Erythroblast (primary cell): ENCODE data around the gene LLGL2.
A peak's percentile ranks its signal among the peaks of the same experiment; 100 is the strongest.

Experiments
- DNase-seq, 2 experiments: peaks; one replicate each; lab custom pipeline; 2025; lab: John Stamatoyannopoulos, UW
- GATA1 ChIP-seq: IDR thresholded peaks from 2 replicates; pipeline ENCODE4 v1.6.1; 2011; ENCODE audit warnings: low read depth, mild to moderate bottlenecking, control low read depth, low read length, moderate library complexity
- POLR2A ChIP-seq: IDR thresholded peaks from 2 replicates; pipeline ENCODE4 v1.6.1; 2011; ENCODE audit warnings: mild to moderate bottlenecking, low read length

LLGL2 gene

DNA sequence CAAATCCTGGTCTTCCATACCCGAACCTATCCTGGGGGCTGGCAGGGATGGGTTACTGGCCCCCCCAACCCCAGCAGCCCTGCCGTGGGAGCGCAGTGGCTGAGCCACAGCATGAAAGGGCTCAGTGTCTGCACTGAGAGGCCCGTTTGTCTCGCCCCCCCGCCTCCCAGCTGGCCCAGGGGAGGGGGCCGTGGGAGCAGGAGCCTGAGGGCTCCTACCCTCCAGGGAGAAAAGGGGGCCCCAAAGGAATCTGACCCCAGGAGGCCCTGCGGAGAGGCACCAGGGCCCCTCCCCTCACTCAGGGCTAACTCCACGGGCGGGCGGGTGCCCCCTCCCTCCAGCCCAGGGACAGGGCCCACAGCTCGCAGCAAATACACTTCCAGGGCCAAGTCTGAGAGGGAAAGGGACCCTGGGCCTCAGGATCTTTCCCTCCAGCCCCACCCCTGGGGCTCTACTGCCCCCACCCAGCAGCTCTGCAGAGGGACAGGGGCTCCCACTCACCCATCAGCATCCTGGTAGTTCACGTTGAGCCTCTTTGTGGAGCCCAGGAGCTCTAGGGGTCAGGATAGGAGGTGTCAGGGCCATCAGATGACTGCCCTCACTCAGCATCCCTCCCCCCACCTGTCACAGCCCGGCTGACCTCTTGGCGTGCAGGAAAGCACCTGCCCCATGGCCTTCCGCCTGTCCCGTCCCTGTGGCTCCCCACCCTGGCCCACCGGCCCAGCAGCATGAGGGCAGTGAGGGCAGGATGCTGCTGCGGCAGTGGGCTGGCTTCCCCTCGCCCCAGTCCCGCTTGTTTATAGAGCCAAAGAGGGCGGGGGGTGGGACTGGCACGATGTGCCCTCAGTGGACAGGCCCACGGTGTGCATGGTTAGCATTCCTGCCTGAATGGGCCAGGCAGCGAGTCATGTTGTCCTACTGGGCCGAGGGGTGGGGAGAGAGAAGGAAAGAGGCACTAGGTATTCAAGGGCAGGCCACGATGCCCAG is 17.5 kb upstream of the LLGL2 start:
- no peak for DNase-seq
- TF ChIP-seq GATA1, result no peak
- TF ChIP-seq POLR2A, result no peak

DNA sequence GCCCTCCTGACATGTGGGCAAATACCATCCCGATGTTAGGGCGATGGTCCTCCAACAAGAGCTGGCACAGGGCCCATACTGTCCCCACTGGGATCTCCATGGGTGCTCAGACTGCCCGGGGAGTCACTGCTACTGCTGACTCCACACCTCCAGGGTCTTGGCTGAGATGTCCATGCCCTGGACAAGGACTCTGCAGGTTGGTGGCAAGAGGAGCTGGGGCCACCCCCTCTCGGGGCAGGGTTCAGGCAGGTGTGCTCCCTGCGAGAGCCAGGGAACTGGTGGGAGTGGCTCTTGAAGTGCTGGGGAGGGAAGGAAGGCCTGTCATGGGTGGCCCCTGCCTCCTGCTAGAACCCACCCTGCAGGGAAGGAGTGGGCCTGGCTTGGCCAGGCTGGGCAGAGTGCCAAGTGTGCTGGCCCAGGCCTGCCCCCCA is 16.6 kb upstream of the LLGL2 start:
- DNase-seq, result no peak

DNA sequence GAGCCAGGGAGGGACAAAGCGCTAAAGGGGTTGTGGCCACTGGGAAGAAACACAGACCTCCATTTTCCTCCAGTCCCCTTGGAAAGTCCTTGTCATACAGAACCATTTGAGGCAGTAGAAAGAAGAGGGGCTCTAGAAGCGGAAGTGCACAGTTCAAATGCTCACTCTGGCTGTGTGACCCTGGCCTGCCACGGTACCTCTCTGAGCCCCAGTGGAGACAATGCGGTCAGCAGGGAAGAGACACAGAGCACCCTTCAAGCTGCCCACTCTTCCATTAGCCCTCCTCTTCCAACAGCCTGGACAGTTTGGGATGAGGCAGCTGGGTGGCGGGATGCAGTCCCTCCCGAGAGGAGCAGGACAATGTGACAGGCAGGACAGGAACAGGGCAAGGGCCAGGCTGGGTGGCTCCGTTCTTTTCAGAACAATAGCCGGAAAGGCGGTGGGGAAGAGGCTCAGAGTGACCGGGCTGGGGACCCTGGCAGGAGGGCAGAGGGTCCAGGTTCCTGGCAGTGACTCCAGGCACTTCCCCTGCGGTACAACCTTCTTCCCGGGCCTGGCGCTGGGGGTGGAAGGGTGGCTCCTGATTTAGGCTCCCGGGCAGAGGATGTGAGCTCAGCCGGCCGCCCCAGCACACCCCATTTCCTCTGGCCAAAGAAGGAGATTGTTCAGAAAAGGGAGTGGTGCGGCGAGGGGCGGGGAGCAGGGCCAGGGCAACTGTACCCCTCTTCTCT is 15.8 kb upstream of the LLGL2 start:
- no peak for DNase-seq
- TF ChIP-seq POLR2A, result no peak
- TF ChIP-seq GATA1, result no peak

More for the DNA sequence above, 16.6 kb upstream of the LLGL2 start:
- TF ChIP-seq POLR2A (no peak), GATA1 (no peak)

DNA sequence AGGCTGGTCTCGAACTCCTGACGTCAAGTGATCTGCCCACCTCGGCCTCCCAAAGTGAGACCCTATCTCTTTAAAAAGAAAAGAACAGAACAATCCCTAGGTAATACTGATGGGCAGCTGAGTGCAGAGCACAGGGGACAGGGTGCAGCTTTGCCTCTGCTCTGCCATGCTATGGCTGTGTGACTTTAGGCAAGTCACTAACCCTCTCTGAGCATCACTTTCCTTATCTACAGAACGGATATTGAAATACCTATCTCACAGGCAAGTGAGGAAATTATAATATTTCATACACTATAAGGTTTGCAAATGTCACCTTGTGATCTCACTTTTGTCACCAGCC is 14.3 kb upstream of the LLGL2 start:
- no peak for TF ChIP-seq POLR2A
- TF ChIP-seq GATA1, result no peak
- DNase-seq, result no peak

DNA sequence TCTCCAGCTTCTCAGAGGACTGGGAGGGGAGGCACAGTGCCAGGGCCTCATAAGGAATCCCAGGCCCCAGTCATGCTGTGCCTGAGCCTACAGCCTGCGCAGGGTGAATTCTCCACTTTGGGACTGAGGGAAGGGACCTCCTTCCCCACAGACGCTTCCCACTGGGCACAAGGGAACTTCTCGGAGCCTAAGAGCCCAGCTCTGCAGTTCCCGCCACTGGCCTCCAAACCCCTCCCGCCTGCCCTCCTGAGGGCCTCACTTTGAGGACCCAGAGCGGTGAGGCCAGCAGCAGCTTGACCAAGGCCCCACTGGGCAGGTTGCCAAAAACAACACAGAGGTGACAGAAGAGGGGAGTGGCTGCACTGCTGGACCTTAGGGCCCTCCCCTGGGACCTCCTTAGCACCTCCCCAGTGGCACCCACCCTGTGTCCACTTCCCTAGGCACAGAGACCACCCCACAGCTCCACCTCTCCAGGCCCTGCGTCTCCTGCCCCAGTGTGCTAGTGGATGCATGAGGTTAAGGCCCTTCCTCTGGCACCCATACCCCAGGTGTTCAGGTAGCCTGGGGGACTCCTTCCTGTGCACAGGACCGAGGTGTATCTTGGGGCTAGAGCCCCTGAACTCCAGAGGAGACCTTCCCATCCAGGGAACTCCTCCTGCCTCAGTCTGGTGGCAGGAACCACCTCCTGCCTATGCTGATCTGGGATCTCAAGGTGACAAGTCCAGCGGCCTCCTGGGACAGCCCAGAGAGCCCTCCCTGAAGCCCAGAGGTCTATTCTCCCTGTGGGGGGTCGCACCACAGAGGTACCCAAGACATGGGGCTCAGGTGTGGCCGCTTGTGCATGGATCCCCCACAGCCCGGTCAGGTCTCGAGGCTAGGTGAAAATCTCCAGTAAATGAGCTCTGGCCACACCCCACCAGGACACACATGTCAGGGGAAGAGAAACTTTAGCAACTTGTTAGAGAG is 13.6 kb upstream of the LLGL2 start:
- no peak for TF ChIP-seq GATA1
- peak; percentile 29 to 46 for DNase-seq

DNA sequence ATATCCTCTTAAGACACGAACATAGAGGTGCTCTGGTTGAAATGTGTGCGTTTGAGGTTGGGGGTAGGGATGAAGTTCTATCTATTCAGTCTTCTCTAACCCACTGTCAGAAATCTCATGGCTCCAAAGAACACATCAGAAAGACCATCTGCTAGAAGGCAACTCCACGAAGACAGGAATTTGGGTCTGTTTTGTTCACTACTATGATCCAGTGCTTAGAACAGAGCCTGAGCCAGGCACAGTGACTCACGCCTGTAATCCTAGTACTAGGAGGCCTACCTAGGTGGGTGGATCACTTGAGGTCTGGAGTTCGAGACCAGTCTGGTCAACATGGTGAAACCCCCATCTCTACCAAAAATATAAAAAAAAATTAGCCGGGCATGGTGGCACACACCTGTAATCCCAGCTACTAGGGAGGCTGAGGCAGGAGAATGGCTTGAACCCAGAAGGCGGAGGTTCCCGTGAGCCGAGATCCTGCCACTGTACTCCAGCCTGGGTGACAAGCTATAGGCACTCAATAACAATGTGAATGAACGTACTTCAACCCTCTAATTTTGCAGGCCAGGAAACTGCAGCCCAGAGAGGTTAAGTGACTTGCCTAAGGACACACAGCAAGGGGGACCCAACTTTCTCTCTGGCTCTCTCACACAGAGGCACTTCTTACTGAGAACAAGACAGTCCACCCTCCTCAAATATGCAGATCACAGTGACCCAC is 12.4 kb upstream of the LLGL2 start:
- no peak for TF ChIP-seq POLR2A
- TF ChIP-seq GATA1, result no peak

DNA sequence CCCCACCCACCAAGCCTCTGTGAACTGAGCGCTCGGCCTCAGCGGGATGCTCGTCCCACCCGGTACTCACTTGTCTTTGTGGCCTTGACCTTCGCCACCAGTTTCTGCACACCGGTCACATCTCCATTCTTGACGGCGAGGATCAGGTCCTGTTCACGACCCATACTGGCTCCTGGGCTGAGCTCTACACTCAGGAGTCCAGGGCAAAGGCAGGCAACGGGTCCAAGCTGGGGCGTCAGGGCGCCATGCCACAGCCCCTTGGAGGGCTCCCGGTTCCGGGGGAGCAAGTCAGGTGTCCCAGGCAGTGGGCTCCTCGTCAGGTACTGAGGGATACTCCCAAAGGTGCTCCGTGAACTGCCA is 11.9 kb upstream of the LLGL2 start:
- TF ChIP-seq POLR2A (no peak), GATA1 (no peak)
- DNase-seq, result no peak

More for the DNA sequence above, 12.4 kb upstream of the LLGL2 start:
- DNase-seq, result no peak

DNA sequence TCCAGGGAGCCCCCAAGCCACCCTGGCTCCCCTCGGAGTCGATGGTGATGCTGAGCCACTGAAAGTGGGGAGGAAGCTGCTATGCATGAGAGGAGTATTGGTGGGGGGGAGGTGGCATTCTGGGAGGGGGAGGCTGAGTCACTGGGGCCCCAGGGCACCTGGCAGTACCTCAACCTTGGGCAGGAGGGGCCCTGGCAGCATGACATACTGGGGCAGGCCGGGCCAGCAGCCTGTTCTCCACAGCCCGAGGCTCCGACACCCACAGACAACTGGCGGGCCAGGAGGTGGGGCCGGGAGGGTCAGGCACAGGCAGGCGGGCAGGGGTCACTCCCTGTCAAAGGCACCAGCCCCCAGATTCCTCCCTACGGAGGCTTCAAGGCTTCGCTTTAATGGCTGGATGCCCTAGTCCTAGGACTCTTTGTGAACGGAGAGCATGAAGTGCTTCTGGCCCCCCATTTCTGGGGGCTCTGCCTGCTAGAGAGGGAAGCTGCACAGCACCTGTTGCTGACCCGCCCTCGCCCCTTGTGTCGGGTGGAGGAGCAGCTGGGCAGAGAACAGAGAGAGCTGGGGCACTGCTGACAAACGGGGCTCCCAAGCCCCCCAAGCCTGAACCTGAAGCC is 11.1 kb upstream of the LLGL2 start:
- DNase-seq, result no peak
- no peak for TF ChIP-seq GATA1
- no peak for TF ChIP-seq POLR2A

DNA sequence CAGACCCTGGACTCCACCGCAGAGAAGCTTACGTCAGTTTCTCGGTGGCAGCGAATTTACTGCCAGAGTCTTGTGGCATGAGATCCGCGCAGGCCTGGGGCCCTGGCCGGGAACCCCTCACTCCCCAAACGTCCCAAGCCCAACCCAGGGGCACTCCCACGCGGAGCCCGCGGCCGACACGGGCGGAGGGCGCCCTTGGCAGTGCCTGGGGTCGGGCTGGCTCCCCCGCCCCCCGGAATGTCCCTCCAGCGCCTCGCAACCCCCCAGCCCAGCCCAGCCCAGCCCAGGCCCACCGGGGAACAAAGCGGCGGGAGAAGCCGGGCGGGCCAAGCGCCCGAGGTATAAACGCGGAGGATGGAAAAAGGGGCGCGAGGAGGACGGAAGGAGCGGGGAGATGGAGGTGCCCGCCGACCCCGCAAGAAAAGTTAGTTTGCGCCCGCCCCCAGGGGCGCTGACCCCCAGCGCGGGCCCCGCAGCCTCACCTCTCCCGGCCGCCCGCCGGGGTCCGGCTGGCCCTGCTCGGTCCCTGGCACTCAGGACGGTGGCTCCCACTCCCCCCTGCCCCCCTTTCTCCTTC is 10.5 kb upstream of the LLGL2 start:
- TF ChIP-seq GATA1 (no peak), POLR2A (no peak)
- DNase-seq, result no peak

DNA sequence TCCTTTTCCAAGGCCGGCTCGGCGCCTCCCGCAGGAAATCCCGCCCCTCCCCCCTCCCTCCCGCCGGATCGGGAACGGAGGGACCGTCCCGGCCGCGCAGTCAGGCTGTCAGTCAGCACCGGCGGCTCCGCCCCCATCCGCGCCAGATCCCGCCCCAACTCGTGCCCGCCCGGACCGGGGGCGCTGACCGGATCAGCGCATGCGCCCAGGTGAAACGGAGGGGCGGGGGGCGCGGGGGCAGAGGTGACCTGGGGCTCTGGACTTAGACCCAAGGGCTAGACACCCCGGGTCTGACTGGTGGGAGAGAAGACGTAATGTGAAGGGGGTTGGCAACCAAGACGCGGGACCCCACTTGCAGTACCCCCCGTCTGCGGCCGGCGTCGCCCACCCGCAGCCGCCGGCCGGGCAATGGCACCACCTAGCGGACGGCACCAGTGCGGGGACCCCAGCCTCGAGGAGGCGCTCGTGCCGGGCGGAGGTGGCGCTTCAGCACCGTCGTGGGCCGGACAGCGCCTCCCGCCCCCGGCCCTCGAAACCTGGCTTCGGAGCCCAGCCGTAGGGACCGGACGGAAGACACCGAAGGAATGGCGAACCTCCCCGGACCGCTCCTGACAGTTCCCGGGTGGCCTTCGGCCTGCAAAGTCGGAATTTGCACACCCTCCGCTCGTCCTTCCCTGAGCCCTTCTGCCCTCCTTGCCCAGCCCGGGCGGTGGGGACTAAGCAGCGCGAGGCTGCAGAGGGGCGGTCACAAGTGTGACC is 9.8 kb upstream of the LLGL2 start, which contains the start of gene CASKIN2:
Gene CASKIN2, minus strand, starts transcription at position 42 of the 759 bp plus-strand sequence. CDS start 1,733 bp downstream, outside the sequence.
- TF ChIP-seq GATA1 (no peak), POLR2A (no peak)
- DNase-seq, result peak; percentile 83 to 87

DNA sequence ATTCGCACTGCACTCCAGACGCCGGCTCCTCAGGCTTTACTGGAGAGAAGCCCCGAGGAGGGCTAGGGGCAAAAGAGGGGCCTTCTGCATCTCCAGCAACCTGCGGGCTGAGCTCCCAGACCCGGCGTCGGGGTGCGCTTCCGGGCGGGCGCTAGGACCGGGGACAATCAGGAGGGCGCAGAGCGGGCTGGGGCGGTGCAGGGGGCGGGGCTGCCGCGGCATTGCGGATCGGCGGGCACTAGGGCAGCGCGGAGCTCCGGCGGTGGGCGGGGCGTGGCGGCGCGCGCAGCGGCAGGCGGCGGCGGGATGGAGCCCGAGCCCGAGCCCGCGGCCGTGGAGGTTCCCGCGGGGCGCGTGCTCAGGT is 9.3 kb upstream of the LLGL2 start, which contains the start of gene TSEN54:
Gene TSEN54, plus strand, starts transcription at position 274 of the 364 bp plus-strand sequence. Its CDS starts 33 bp downstream, at position 307.
- no peak for TF ChIP-seq POLR2A
- TF ChIP-seq GATA1, result no peak
- DNase-seq, result peak; percentile 92 to 96
